Activated T-helper 17 cell treated with anti-CD3 and anti-CD28 coated beads, Interleukin-2, amount 50 U/mL, for 72 hours (primary cell): ENCODE measurements around the gene SSTR3. TPM values are rescaled to one million over a fixed set of nuclear protein-coding genes. Genes with fewer than 3 reads are reported as not detected.
A peak's percentile ranks its signal among the peaks of the same experiment; 100 is the strongest.

Experiments
- ATAC-seq: fragments of 150-1000 bp; cut with Tn5 transposase; replicated peaks from 2 replicates; pipeline ENCODE4 v1.10.0; 2021; ENCODE audit warnings: mild to moderate bottlenecking, moderate library complexity
- H3K27ac Mint-ChIP-seq: one replicate; pipeline ENCODE4 v1.8.0; 2022; ENCODE audit warnings: mixed read lengths
- H3K27me3 Mint-ChIP-seq: one replicate; pipeline ENCODE4 v1.8.0; 2022; ENCODE audit warnings: mixed read lengths
- H3K36me3 Mint-ChIP-seq: one replicate; pipeline ENCODE4 v1.8.0; 2022; ENCODE audit warnings: low read depth, mild to moderate bottlenecking, mixed read lengths
- H3K4me1 Mint-ChIP-seq: one replicate; pipeline ENCODE4 v1.8.0; 2022; ENCODE audit warnings: mixed read lengths
- H3K4me3 Mint-ChIP-seq: one replicate; pipeline ENCODE4 v1.8.0; 2022; ENCODE audit warnings: mild to moderate bottlenecking, mixed read lengths
- H3K9me3 Mint-ChIP-seq: one replicate; pipeline ENCODE4 v1.8.0; 2022; ENCODE audit warnings: mixed read lengths
- total RNA-seq, 2 donors: library from RNA; stranded (reverse); gene quantifications; one replicate each; pipeline ENCODE4 v1.2.3, GENCODE V29; 2022

Gene SSTR3
- total RNA-seq, 2 donors from 2014 or later = 2.6 to 16.2 TPM

- Mint-ChIP-seq H3K27ac (no peak overlapping the region), H3K4me3 (no peak overlapping the region), H3K27me3 (peaks cover 7% of the 10 kb centered on the region), H3K4me1 (peaks cover 15% of the 10 kb centered on the region), H3K36me3 (no peaks in the 10 kb centered on the region), H3K9me3 (no peaks in the 10 kb centered on the region)
- ATAC-seq = peak; percentile 25
Measured at GRCh38 chr22:37182101-37182948, 30.0 kb downstream of the SSTR3 start.

- H3K4me3 Mint-ChIP-seq = no peak overlapping the region
- no peak for ATAC-seq
- no peak overlapping the region for H3K27ac Mint-ChIP-seq
- peaks cover 15% of the 10 kb centered on the region for H3K4me1 Mint-ChIP-seq
- no peaks in the 10 kb centered on the region for H3K36me3 Mint-ChIP-seq
- H3K27me3 Mint-ChIP-seq = peaks cover 7% of the 10 kb centered on the region
- H3K9me3 Mint-ChIP-seq = no peaks in the 10 kb centered on the region
Measured at GRCh38 chr22:37181681-37182080, 30.6 kb downstream of the SSTR3 start.

GRCh38 chr22:37180531-37181231 lies 31.6 kb downstream of the SSTR3 start:
- H3K4me3 Mint-ChIP-seq = no peak overlapping the region
- H3K36me3 Mint-ChIP-seq = no peaks in the 10 kb centered on the region
- no peak for ATAC-seq
- H3K4me1 Mint-ChIP-seq = peaks cover 6% of the 10 kb centered on the region
- no peaks in the 10 kb centered on the region for H3K9me3 Mint-ChIP-seq
- H3K27ac Mint-ChIP-seq = peak overlapping the region; percentile 33
- H3K27me3 Mint-ChIP-seq = peaks cover 7% of the 10 kb centered on the region

- Mint-ChIP-seq H3K36me3 (no peaks in the 10 kb centered on the region), H3K27me3 (peaks cover 7% of the 10 kb centered on the region), H3K27ac (peak overlapping the region; percentile 33), H3K4me1 (peaks cover 5% of the 10 kb centered on the region), H3K4me3 (no peak overlapping the region), H3K9me3 (no peaks in the 10 kb centered on the region)
- no peak for ATAC-seq
Measured at GRCh38 chr22:37179622-37180420, 32.5 kb downstream of the SSTR3 start.

GRCh38 chr22:37179126-37179470 lies 33.2 kb downstream of the SSTR3 start:
- no peak overlapping the region for H3K4me3 Mint-ChIP-seq
- ATAC-seq = no peak
- H3K4me1 Mint-ChIP-seq = peaks cover 5% of the 10 kb centered on the region
- H3K27ac Mint-ChIP-seq = no peak overlapping the region
- no peaks in the 10 kb centered on the region for H3K9me3 Mint-ChIP-seq
- H3K36me3 Mint-ChIP-seq = no peaks in the 10 kb centered on the region
- H3K27me3 Mint-ChIP-seq = peaks cover 7% of the 10 kb centered on the region

GRCh38 chr22:37178350-37179125 lies 33.7 kb downstream of the SSTR3 start:
- Mint-ChIP-seq H3K4me3 (no peak overlapping the region), H3K27ac (peak overlapping the region; percentile 3), H3K36me3 (no peaks in the 10 kb centered on the region), H3K27me3 (peaks cover 7% of the 10 kb centered on the region), H3K9me3 (no peaks in the 10 kb centered on the region), H3K4me1 (peaks cover 5% of the 10 kb centered on the region)
- no peak for ATAC-seq

GRCh38 chr22:37177755-37178154 lies 34.5 kb downstream of the SSTR3 start:
- Mint-ChIP-seq H3K36me3 (no peaks in the 10 kb centered on the region), H3K27ac (peak overlapping the region; percentile 3), H3K4me1 (peaks cover 5% of the 10 kb centered on the region), H3K27me3 (peaks cover 7% of the 10 kb centered on the region), H3K9me3 (no peaks in the 10 kb centered on the region), H3K4me3 (no peak overlapping the region)
- ATAC-seq = no peak

- peaks cover 7% of the 10 kb centered on the region for H3K27me3 Mint-ChIP-seq
- H3K4me1 Mint-ChIP-seq = peaks cover 5% of the 10 kb centered on the region
- H3K36me3 Mint-ChIP-seq = no peaks in the 10 kb centered on the region
- ATAC-seq = no peak
- H3K27ac Mint-ChIP-seq = peak overlapping the region; percentile 3
- no peaks in the 10 kb centered on the region for H3K9me3 Mint-ChIP-seq
- no peak overlapping the region for H3K4me3 Mint-ChIP-seq
Measured at GRCh38 chr22:37177221-37177620, 35.1 kb downstream of the SSTR3 start.

GRCh38 chr22:37176464-37177061 lies 35.7 kb downstream of the SSTR3 start:
- H3K4me3 Mint-ChIP-seq = no peak overlapping the region
- H3K27ac Mint-ChIP-seq = no peak overlapping the region
- no peaks in the 10 kb centered on the region for H3K36me3 Mint-ChIP-seq
- peaks cover 7% of the 10 kb centered on the region for H3K27me3 Mint-ChIP-seq
- H3K9me3 Mint-ChIP-seq = no peaks in the 10 kb centered on the region
- H3K4me1 Mint-ChIP-seq = peaks cover 5% of the 10 kb centered on the region
- ATAC-seq = no peak

GRCh38 chr22:37175414-37176281 lies 36.6 kb downstream of the SSTR3 start:
- no peak overlapping the region for H3K27ac Mint-ChIP-seq
- no peak overlapping the region for H3K4me3 Mint-ChIP-seq
- peaks cover 5% of the 10 kb centered on the region for H3K4me1 Mint-ChIP-seq
- no peaks in the 10 kb centered on the region for H3K9me3 Mint-ChIP-seq
- H3K27me3 Mint-ChIP-seq = peaks cover 7% of the 10 kb centered on the region
- ATAC-seq = no peak
- H3K36me3 Mint-ChIP-seq = no peaks in the 10 kb centered on the region

- Mint-ChIP-seq H3K4me3 (no peak overlapping the region), H3K27ac (no peak overlapping the region), H3K9me3 (no peaks in the 10 kb centered on the region), H3K27me3 (peaks cover 7% of the 10 kb centered on the region), H3K36me3 (no peaks in the 10 kb centered on the region), H3K4me1 (peaks cover 7% of the 10 kb centered on the region)
- no peak for ATAC-seq
Measured at GRCh38 chr22:37174964-37175363, 37.3 kb downstream of the SSTR3 start.

GRCh38 chr22:37173709-37174108 lies 38.6 kb downstream of the SSTR3 start:
- peaks cover 12% of the 10 kb centered on the region for H3K4me1 Mint-ChIP-seq

More at GRCh38 chr22:37173709-37174108, 38.6 kb downstream of the SSTR3 start:
- H3K36me3 Mint-ChIP-seq = no peaks in the 10 kb centered on the region
- H3K4me3 Mint-ChIP-seq = no peak overlapping the region
- H3K27ac Mint-ChIP-seq = no peak overlapping the region
- no peaks in the 10 kb centered on the region for H3K9me3 Mint-ChIP-seq
- peaks cover 7% of the 10 kb centered on the region for H3K27me3 Mint-ChIP-seq
- ATAC-seq = no peak
